GM12874 (cell line): ENCODE data around the gene RAD51.

Experiments
- TF ChIP-seq, protein P1 (sequence below): IDR thresholded peaks from 2 replicates; pipeline ENCODE4 v1.5.1; 2011; ENCODE audit warnings: low read depth, mild to moderate bottlenecking, control low read depth, low read length, moderate library complexity; ENCODE audit not compliant: insufficient read depth

The RAD51 gene

DNA sequence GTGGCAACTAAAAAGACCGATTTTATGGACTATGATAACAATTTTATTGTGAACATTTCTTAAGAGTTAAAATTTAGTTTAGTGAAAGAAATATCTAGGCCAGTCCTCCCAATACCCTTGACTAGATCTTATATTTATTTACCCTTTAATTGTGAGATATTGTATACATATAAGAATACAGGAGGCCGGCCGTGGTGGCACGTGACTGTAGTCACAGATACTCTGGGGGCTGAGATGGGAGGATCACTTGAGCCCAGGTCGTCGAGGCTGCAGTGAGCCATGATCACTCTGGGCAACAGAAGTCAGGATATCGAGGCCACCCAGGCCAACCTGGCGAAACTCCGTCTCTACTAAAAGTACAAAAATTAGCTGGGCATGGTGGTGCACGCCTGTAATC is 60.8 kb downstream of the RAD51 start:
- TF ChIP-seq, protein P1, sequence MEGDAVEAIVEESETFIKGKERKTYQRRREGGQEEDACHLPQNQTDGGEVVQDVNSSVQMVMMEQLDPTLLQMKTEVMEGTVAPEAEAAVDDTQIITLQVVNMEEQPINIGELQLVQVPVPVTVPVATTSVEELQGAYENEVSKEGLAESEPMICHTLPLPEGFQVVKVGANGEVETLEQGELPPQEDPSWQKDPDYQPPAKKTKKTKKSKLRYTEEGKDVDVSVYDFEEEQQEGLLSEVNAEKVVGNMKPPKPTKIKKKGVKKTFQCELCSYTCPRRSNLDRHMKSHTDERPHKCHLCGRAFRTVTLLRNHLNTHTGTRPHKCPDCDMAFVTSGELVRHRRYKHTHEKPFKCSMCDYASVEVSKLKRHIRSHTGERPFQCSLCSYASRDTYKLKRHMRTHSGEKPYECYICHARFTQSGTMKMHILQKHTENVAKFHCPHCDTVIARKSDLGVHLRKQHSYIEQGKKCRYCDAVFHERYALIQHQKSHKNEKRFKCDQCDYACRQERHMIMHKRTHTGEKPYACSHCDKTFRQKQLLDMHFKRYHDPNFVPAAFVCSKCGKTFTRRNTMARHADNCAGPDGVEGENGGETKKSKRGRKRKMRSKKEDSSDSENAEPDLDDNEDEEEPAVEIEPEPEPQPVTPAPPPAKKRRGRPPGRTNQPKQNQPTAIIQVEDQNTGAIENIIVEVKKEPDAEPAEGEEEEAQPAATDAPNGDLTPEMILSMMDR, result no peak

DNA sequence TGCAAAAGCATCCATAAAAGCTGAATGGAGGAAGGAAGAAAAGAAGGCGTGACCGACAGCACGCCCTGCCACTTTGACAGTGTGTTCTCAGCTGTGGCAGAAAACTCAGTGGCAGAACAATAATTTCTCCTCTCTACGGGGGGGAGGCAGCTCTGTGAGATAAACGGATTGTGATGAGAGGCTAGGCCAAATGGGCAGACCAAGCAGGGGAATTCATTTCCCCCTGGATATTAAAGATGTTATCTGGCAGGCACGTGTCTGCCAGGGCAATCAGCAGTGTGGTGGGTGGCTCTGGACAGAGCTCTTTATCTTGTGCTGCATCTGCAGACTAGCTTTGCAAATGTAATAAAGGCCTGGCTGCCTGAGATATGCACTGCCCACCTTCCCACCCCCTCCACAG is 62.0 kb downstream of the RAD51 start:
- TF ChIP-seq, protein P1, result no peak

DNA sequence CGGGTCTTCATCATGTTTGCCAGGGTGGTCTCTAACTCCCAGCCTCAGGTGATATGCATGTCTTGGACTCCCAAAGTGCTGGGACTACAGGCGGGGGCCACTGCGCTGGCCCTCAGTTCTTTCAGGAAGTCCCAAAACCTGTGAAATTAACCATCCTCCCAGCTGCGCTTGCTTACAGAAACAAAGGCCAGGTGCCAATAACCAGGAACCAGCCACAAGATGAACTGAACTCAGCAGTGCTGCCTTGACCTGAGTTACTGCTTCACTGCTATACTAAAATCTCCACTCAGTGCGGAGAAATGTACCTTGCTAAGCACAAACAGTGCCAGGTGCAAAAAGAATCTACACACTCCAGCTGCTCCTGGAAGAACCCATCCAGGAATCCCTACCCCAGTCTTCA is 65.0 kb downstream of the RAD51 start:
- TF ChIP-seq, protein P1, result no peak

DNA sequence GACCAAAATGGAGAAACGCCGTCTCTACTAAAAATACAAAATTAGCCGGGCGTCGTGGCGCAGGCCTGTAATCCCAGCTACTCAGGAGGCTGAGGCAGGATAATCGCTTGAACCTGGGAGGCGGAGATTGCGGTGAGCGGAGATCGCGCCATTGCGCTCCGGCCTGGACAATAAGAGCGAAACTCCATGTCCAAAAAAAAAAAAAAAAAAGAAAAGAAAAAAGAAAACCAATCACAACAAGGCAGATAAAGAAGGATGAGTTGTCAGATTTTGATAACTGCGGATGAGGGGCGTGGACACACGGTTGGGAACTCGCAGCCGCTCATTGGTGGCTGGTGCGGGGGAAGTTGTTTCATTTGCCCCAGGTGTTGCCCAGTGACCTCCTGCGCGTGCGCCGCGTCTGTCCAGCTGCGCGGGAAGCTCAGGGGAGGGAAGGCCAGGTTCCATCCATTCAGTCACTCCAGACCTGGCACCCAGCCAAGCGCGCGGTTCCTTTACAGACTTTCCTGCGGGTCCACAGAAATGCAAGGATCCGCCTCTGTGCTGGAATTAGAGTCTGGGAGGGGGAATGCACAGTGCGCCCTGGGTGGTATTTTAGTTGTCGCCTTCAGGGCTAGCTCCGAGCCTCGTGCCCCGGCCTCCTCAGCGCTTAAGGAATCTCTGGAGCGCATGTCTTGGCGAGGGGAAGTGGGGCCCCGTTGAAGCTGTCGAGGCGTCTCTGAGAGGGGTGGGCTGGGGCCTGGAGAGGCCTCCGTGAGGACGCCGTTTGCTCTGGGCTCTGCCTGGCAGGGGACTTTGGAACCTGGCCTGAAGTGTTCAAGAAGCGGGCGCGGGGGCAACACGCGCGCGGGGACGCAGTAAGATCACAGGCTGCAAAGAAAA is 68.2 kb downstream of the RAD51 start:
- TF ChIP-seq, protein P1, result no peak

DNA sequence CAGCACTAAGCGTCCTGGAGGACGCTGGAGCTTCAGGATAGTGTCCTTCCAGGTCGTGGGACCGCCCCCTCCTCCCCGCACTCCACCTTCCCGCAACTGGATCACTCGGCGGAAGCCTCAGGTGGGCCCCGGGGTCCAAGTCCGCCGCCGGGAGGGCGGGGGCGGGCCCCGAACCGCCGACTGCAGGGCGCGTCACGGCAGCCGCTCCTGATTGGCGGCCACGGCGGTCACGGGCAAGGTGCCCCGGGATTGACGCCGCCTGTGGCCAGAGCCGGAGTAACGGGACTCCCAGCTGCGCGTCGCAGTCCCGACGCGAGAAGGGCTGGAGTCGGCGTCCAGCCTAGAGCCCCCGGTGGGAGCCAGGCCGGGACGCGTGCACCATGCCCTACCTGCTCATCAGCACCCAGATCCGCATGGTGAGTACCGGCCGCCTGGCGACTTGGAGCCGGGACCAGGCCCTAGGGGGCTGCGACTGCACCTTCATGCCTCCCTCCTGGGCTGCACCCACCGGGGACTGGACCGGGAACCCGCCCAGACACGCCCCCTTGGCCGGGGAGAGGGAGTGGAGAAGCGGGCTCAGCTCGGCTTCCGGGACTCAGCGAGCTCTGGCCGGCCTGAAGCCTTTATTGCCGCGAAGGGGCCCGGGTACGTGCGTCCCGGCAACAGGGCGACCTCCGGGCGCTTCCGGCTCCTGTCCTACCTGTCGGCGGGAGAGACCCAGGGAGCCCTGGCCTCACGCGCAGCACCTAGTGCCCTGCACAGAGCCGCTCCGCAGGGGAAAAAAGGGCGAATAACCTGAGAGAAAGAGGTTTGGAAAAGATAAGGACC is 69.0 kb downstream of the RAD51 start, which contains the start of gene GCHFR:
Gene GCHFR, plus strand, starts transcription at position 268 of the 828 bp plus-strand sequence. Its CDS starts 113 bp downstream, at position 381.
- TF ChIP-seq, protein P1, result peak; percentile 52

DNA sequence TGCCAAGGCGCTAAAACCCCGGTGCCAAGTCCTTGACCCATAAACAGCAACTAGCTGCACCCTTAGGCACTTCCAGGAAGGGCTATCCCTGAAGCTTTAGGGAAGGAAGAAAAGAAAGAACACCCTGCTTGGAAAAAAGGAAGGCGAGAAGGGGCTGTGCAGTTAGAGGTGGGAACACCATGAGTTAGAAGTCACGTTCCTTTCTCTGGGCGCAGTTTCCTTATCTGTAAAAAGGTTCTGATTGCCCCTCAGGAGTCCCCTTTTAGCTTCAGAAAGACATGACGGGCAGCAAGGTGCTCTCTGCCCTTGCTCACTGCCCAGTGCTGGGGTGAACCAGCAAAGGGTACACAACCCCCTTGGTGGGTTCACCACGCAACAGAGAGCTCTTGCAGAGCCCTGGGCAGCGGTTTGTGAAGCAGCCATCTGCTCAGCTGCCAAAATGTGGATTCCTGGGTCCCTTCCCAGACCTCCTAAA is 69.7 kb downstream of the RAD51 start:
- TF ChIP-seq, protein P1, result no peak

DNA sequence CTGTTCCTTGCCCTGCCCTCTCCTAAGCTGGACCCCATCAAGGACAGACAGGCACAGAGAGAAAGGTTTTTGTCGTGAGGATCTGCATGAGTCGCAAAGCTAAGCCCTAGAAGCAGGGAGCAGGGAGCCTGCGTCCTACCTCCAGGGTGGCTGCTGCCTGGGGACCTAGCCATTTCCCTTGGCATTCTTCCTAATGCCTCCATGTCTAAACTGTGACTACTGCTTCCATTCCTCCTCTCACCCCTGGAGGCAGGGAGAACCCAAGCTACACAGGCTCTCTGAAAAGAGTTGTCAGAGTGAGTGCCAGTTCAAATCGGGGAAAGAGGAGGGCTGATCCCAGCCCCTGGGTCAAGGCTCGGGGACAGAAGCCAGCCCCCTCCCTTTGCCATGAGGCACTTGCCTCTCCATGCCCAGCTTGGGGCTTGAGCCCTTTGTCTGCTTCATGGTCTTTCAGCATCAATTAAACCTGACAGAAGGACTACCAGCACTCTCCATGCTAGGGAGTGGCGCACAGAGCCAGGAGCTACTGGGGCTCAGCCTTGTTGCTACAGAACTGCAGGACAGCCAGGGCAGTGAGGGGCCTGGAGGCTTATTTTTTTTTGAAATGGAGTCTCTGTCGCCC is 71.3 kb downstream of the RAD51 start:
- TF ChIP-seq, protein P1, result no peak
